HG02588 (cell line): ENCODE data around the gene TRNAU1AP.
"Not testable (repeated sequence)": the region's sequence is repeated elsewhere in the genome, so short reads cannot be mapped to it uniquely, and the experiment has no call there.

Source experiments
- ATAC-seq: cut with Tn5 transposase; IDR thresholded peaks from one replicate; pipeline ENCODE4 v1.9.1; 2021; ENCODE audit warnings: mild to moderate bottlenecking, moderate library complexity; ENCODE audit not compliant: unreplicated experiment

TRNAU1AP gene

GRCh38 chr1:28552758-28553663, at the start of gene TRNAU1AP:
Gene TRNAU1AP (plus strand): TSS chr1:28553085. CDS start chr1:28553111, 26 bp downstream.
- ATAC-seq: peak; percentile 86

GRCh38 chr1:28503117-28503516, 49.8 kb upstream of the TRNAU1AP start:
- no peak for ATAC-seq

- peak; percentile 78 for ATAC-seq
These were observed 47.3 kb upstream of the TRNAU1AP start, which contains the start of gene RCC1 for GRCh38 chr1:28505406-28506187. Gene RCC1 (plus strand): TSS chr1:28506043. CDS start chr1:28529867, 23,824 bp downstream.

GRCh38 chr1:28506907-28507246, 46.0 kb upstream of the TRNAU1AP start:
- no peak for ATAC-seq

GRCh38 chr1:28507247-28507645, 45.6 kb upstream of the TRNAU1AP start:
- no peak for ATAC-seq

- no peak for ATAC-seq
These were observed 45.0 kb upstream of the TRNAU1AP start for GRCh38 chr1:28507646-28508434.

GRCh38 chr1:28508435-28508754, 44.5 kb upstream of the TRNAU1AP start:
- ATAC-seq: no peak

- ATAC-seq: no peak
These were observed 43.1 kb upstream of the TRNAU1AP start for GRCh38 chr1:28509705-28510272.

GRCh38 chr1:28510273-28510969, 42.5 kb upstream of the TRNAU1AP start:
- no peak for ATAC-seq

- no peak for ATAC-seq
These were observed 41.9 kb upstream of the TRNAU1AP start for GRCh38 chr1:28510970-28511440.

- ATAC-seq: no peak
These were observed 40.8 kb upstream of the TRNAU1AP start for GRCh38 chr1:28512058-28512611.

- not testable (repeated sequence) for ATAC-seq
These were observed 38.4 kb upstream of the TRNAU1AP start for GRCh38 chr1:28514445-28514933.

GRCh38 chr1:28516518-28516956, 36.3 kb upstream of the TRNAU1AP start:
- ATAC-seq: no peak

GRCh38 chr1:28517649-28517999, 35.3 kb upstream of the TRNAU1AP start:
- ATAC-seq: no peak

- ATAC-seq: peak; percentile 67
These were observed 34.7 kb upstream of the TRNAU1AP start for GRCh38 chr1:28518000-28518744.

- no peak for ATAC-seq
These were observed 34.0 kb upstream of the TRNAU1AP start for GRCh38 chr1:28518745-28519341.

GRCh38 chr1:28519946-28520725, 32.7 kb upstream of the TRNAU1AP start:
- ATAC-seq: no peak

GRCh38 chr1:28520796-28521195, 32.1 kb upstream of the TRNAU1AP start:
- ATAC-seq: not testable (repeated sequence)
